ENCODE data around the gene POLE2.
"Not testable (repeated sequence)": the region's sequence is repeated elsewhere in the genome, so short reads cannot be mapped to it uniquely, and the experiment has no call there.

POLE2 gene

GRCh38 chr14:49636866-49637265 is 51.1 kb downstream of the POLE2 start:
- H3K36me3 Mint-ChIP-seq (ENCODE audit: low read depth) = peaks cover 52% of the 10 kb centered on the region
- H3K9me3 Mint-ChIP-seq = no peaks in the 10 kb centered on the region
- ATAC-seq = no peak
- H3K4me1 Mint-ChIP-seq = peaks cover 51% of the 10 kb centered on the region
- no peaks in the 10 kb centered on the region for H3K27me3 Mint-ChIP-seq
- DNase-seq = no peak
- H3K4me3 Mint-ChIP-seq = peak overlapping the region; percentile 99
- peak overlapping the region; percentile 71 for H3K27ac Mint-ChIP-seq

DNA sequence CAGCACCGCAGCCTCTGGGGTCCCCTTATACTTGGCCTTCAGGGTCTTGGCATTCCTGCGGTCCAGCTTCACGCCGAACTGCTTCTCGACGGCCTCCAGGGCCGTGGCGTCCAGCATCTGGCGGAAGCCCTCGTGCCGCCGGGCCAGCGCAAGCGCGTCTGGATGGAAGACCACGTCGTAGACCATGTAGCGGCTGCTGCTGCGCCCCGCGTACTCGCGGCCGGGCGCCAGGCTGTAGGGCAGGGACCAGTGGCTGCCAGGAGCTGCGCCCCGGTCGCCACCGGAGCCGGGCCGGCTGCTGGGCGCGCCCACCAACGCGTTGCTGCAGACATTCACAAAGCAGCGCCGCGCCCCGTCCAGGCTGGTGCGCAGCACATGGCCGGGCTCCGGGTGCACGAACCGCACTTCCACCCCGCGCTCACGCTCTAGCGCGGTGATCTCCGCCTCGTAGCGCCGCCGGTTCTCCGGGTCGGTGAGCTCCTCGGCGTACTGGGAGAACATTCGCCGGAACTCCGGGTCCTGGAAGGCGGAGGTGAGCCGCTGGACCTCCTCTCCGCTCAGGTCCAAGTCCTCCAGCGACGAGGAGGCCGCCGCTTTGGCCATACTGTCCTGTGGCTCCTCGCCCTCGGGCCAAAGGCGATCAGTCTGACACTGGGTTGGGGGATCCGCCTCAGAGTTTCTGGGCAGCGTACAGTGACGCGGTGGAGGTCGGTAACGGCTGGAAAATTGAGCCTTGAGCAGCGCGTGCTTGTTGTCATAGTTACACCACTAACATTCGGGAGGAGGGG is 53.3 kb downstream of the POLE2 start, which contains the start of gene DNAAF2:
Gene DNAAF2, minus strand, starts transcription at position 698 of the 788 bp plus-strand sequence. Its CDS starts 95 bp downstream, at position 603.
- Mint-ChIP-seq H3K36me3 (ENCODE audit: low read depth) (peaks cover 50% of the 10 kb centered on the region), H3K4me3 (peak within 1 kb of the TSS; percentile 99), H3K27me3 (no peaks in the 10 kb centered on the region), H3K4me1 (peaks cover 51% of the 10 kb centered on the region), H3K27ac (peak within 1 kb of the TSS; percentile 98), H3K9me3 (no peaks in the 10 kb centered on the region)
- ATAC-seq = peak; percentile 37
- peak; percentile 64 for DNase-seq

- DNase-seq = peak; percentile 96
- Mint-ChIP-seq H3K4me1 (peaks cover 54% of the 10 kb centered on the region), H3K9me3 (no peaks in the 10 kb centered on the region), H3K36me3 (ENCODE audit: low read depth) (peaks cover 45% of the 10 kb centered on the region), H3K27me3 (no peaks in the 10 kb centered on the region), H3K27ac (peak overlapping the region; percentile 95), H3K4me3 (peak overlapping the region; percentile 99)
- ATAC-seq = peak; percentile 89
These were observed 54.1 kb downstream of the POLE2 start for GRCh38 chr14:49633640-49634546.

DNA sequence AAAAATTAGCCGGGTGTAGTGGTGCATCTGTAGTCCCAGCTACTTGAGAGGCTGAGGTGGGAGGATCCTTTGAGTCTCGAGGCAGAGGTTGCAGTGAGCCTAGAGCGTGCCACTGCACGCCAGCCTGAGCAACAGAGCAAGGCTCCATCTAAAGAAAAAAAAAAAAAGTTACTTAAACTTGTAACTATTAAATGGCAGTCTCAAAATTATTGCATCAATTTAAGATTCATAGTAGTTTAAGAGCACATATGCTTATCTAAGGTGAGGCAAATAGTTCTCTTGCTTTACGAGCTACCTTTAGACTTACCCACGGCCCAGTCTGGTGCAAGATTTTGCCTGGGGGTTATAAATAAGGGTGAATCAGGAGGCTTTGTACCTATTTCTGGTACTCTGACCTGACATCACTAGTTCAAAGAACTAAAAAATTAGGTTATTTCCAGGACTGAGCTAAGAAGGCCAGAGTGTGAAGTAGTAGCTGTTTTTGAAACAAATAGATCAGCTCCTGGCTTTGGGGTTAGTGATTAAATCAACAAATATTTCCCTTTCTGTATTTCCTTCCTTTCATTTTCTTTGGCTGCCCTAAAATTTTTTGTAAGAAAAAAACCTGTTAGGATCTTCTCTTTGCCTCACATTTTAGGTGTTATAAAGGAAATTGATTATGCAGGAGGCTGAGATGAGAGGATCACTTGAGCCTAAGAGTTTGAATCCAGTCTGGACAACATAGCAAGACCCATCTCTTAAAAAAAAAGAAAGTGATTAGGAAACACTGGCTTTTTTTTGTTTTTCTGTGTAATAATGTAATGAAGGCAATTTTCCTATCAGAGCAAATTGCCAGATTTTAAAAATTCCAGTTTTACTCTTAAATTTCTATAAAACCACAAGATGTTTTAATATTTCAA is 63.8 kb downstream of the POLE2 start:
- H3K4me3 Mint-ChIP-seq = peak overlapping the region; percentile 97
- DNase-seq (no peak), ATAC-seq (no peak)
- H3K9me3 Mint-ChIP-seq = no peaks in the 10 kb centered on the region
- no peaks in the 10 kb centered on the region for H3K27me3 Mint-ChIP-seq
- peaks cover 56% of the 10 kb centered on the region for H3K4me1 Mint-ChIP-seq
- peaks cover 45% of the 10 kb centered on the region for H3K36me3 Mint-ChIP-seq (ENCODE audit: low read depth)
- H3K27ac Mint-ChIP-seq = peak overlapping the region; percentile 67

- ATAC-seq = no peak
- H3K9me3 Mint-ChIP-seq = no peaks in the 10 kb centered on the region
- peak overlapping the region; percentile 67 for H3K27ac Mint-ChIP-seq
- H3K4me1 Mint-ChIP-seq = peaks cover 60% of the 10 kb centered on the region
- no peak for DNase-seq
- peak overlapping the region; percentile 97 for H3K4me3 Mint-ChIP-seq
- H3K36me3 Mint-ChIP-seq (ENCODE audit: low read depth) = peaks cover 50% of the 10 kb centered on the region
- no peaks in the 10 kb centered on the region for H3K27me3 Mint-ChIP-seq
These were observed 64.6 kb downstream of the POLE2 start for GRCh38 chr14:49623387-49623786.

DNA sequence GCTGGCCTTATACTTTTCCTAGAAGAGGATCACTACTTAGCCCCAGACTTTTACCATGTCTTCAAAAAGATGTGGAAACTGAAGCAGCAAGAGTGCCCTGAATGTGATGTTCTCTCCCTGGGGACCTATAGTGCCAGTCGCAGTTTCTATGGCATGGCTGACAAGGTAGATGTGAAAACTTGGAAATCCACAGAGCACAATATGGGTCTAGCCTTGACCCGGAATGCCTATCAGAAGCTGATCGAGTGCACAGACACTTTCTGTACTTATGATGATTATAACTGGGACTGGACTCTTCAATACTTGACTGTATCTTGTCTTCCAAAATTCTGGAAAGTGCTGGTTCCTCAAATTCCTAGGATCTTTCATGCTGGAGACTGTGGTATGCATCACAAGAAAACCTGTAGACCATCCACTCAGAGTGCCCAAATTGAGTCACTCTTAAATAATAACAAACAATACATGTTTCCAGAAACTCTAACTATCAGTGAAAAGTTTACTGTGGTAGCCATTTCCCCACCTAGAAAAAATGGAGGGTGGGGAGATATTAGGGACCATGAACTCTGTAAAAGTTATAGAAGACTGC is 65.9 kb downstream of the POLE2 start:
- Mint-ChIP-seq H3K27ac (peak overlapping the region; percentile 98), H3K27me3 (no peaks in the 10 kb centered on the region), H3K4me3 (peak overlapping the region; percentile 97), H3K9me3 (no peaks in the 10 kb centered on the region), H3K36me3 (ENCODE audit: low read depth) (peaks cover 58% of the 10 kb centered on the region), H3K4me1 (peaks cover 60% of the 10 kb centered on the region)
- ATAC-seq = no peak
- DNase-seq = no peak

GRCh38 chr14:49621114-49621881 is 66.7 kb downstream of the POLE2 start:
- Mint-ChIP-seq H3K27ac (peak overlapping the region; percentile 98), H3K4me1 (peaks cover 58% of the 10 kb centered on the region), H3K9me3 (no peaks in the 10 kb centered on the region), H3K4me3 (peak overlapping the region; percentile 97), H3K27me3 (no peaks in the 10 kb centered on the region), H3K36me3 (ENCODE audit: low read depth) (peaks cover 58% of the 10 kb centered on the region)
- DNase-seq = peak; percentile 70
- ATAC-seq = peak; percentile 4

- Mint-ChIP-seq H3K4me1 (peaks cover 55% of the 10 kb centered on the region), H3K4me3 (peak within 1 kb of the TSS; percentile 97), H3K9me3 (no peaks in the 10 kb centered on the region), H3K27me3 (no peaks in the 10 kb centered on the region), H3K27ac (peak within 1 kb of the TSS; percentile 98), H3K36me3 (ENCODE audit: low read depth) (peaks cover 56% of the 10 kb centered on the region)
- DNase-seq (peak; percentile 97), ATAC-seq (peak; percentile 95)
These were observed 67.6 kb downstream of the POLE2 start, which contains the start of the genes MGAT2 and RPL36AL for GRCh38 chr14:49620182-49621113. MGAT2 (plus strand) TSS chr14:49620799; CDS start chr14:49621269, 470 bp downstream. RPL36AL (minus strand) TSS chr14:49620626; CDS start chr14:49619104, 1,522 bp downstream.

GRCh38 chr14:49619730-49620129 is 68.3 kb downstream of the POLE2 start:
- ATAC-seq (no peak), DNase-seq (no peak)
- Mint-ChIP-seq H3K27ac (peak overlapping the region; percentile 98), H3K36me3 (ENCODE audit: low read depth) (peaks cover 53% of the 10 kb centered on the region), H3K4me3 (peak overlapping the region; percentile 97), H3K9me3 (no peaks in the 10 kb centered on the region), H3K27me3 (no peaks in the 10 kb centered on the region), H3K4me1 (peaks cover 51% of the 10 kb centered on the region)

DNA sequence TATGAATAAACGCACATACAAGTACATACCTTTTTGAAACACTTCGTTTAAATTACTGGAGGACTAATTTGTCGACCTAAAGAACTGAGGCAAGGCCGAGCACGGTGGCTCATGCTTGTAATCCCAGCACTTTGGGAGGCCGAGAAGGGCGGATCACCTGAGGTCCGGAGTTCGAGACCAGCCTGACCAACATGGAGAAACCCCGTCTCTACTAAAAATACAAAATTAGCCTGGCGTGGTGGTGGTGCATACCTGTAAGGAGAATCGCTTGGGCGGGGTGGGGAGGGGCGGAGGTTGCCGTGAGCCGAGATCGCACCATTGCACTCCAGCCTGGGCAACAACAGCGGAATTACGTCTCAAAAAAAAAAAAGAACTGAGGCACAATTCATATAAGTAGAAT is 68.7 kb downstream of the POLE2 start:
- not testable (repeated sequence) for H3K27me3 Mint-ChIP-seq, H3K9me3 Mint-ChIP-seq, ATAC-seq, DNase-seq
- Mint-ChIP-seq H3K36me3 (ENCODE audit: low read depth) (peaks cover 52% of the 10 kb centered on the region), H3K4me3 (peak overlapping the region; percentile 97), H3K4me1 (peaks cover 48% of the 10 kb centered on the region), H3K27ac (peak overlapping the region; percentile 98)

DNA sequence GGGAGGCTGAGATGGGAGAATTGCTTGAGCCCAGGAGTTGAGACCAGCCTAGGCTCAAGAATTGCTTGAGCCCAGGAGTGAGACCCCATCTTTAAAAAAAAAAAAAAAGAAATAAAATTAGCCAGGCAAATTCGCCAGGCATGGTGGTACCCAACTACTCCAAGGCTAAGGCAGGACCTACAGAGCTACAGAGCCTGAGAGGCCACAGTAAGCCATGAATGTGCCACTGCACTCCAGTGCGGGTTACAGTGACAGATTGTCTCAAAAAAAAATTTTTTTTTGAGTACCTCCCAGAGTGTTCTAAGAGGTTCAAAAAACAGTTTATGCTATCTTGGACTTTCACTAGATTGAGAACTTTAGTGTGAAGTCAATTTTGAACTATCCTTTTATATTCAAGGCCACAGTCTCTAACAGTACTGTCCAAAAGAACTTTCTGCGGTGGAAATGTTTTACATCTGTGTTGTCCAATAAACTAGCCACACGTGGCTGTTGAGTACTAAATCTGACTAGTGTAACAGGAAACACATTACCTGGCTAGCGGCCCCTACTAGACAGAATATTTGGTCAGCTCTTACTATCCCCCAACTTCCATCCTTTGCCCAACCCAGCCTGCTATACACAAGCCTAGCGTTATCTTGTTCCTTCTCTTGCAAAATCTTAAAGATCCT is 70.0 kb downstream of the POLE2 start:
- DNase-seq = no peak
- ATAC-seq = no peak
- Mint-ChIP-seq H3K36me3 (ENCODE audit: low read depth) (peaks cover 51% of the 10 kb centered on the region), H3K27ac (peak overlapping the region; percentile 98), H3K4me1 (peaks cover 35% of the 10 kb centered on the region), H3K4me3 (peak overlapping the region; percentile 37), H3K9me3 (no peaks in the 10 kb centered on the region), H3K27me3 (no peaks in the 10 kb centered on the region)

DNA sequence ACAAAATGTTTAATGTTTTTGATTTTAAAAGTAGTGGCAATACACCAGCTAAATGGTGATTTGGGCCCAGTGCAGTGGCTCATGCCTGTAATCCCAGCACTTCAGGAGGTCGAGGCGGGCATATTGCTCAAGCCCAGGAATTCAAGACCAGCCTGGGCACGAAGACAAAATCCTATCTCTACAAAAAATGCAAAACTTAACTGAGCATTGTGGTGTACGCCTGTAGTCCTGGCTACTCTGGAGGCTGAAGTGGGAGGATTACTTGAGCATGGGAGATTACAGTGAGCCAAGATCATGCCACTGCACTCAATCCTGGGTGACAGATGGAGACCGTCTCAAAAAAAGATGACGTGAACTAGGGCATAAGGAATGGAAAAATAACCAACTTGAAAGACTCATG is 72.2 kb downstream of the POLE2 start:
- no peak overlapping the region for H3K27ac Mint-ChIP-seq
- peaks cover 22% of the 10 kb centered on the region for H3K4me1 Mint-ChIP-seq
- H3K4me3 Mint-ChIP-seq = no peak overlapping the region

More for the DNA sequence above, 72.2 kb downstream of the POLE2 start:
- Mint-ChIP-seq H3K27me3 (no peaks in the 10 kb centered on the region), H3K9me3 (no peaks in the 10 kb centered on the region), H3K36me3 (ENCODE audit: low read depth) (peaks cover 43% of the 10 kb centered on the region)
- DNase-seq (no peak), ATAC-seq (no peak)

Data from activated naive CD8-positive, alpha-beta T cell treated with anti-CD3 and anti-CD28 coated beads, Interleukin-2, amount 50 U/mL, for 24 hours (primary cell).